Neural crest cell (in vitro differentiated cells): ENCODE measurements around the gene DENND1A. TPM values are rescaled to one million over a fixed set of nuclear protein-coding genes. Genes with fewer than 3 reads are reported as not detected.
A peak's percentile ranks its signal among the peaks of the same experiment; 100 is the strongest.

ENCODE experiments used
- DNase-seq: peaks from one replicate; pipeline ENCODE4 v3.0.0; 2021; ENCODE audit warnings: low read depth, mixed read lengths, low spot score
- H3K27ac Mint-ChIP-seq: one replicate; pipeline ENCODE4 v1.8.0; 2021; ENCODE audit warnings: mild to moderate bottlenecking, mixed read lengths; ENCODE audit not compliant: unreplicated experiment
- H3K27me3 Mint-ChIP-seq: 2 replicates; pipeline ENCODE4 v1.8.0; 2021; ENCODE audit warnings: low read depth, mild to moderate bottlenecking, mixed read lengths
- H3K36me3 Mint-ChIP-seq: 2 replicates; pipeline ENCODE4 v1.8.0; 2021; ENCODE audit warnings: low read depth, mild to moderate bottlenecking, mixed read lengths
- H3K4me1 Mint-ChIP-seq: 2 replicates; pipeline ENCODE4 v1.8.0; 2021; ENCODE audit warnings: mixed read lengths
- H3K4me3 Mint-ChIP-seq: one replicate; pipeline ENCODE4 v1.8.0; 2021; ENCODE audit warnings: mild to moderate bottlenecking, mixed read lengths
- H3K9me3 Mint-ChIP-seq: 2 replicates; pipeline ENCODE4 v1.8.0; 2021; ENCODE audit warnings: mixed read lengths
- CTCF ChIP-seq: fragments of 200-600 bp; sonication (generic); conservative IDR thresholded peaks from 2 replicates; pipeline ENCODE4 v1.5.0; 2021; ENCODE audit warnings: antibody characterized with exemption, mild to moderate bottlenecking
- total RNA-seq: library from RNA; stranded (reverse); gene quantifications from 2 replicates; pipeline ENCODE4 v1.2.1, GENCODE V29; 2021

Gene DENND1A
- total RNA-seq, 1 donor from 2014 or later, result 17.8 TPM

DNA sequence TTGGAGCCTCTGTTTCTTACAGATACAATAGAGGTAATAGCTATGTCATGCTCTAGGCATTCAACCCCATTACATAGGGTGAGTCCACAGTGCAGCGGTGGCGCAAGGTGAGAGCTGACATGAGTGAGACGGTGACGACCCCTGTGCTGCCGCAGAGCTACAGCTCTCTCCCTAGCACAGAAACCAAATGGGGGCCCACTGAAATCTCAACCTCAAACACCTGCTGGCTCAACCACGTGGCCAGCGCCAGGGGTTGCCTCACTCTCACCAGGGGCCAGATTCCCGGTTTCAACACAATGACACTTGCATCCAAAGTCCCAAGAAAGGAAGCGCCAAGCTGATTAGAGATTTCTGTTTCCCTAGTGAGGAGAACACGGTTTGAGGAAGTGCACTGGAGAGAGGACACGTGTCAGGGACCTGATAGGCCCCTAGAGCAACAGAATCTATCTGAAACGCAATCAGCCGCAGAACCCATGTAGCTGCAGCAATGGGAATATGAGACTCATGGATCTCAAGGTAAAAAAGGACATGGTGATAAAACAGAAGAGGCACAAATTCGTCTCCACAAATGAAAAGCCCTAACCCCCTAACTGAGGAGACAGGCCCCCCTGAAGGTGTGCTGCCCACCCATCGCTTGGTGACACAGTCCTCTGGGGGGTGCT, 459.7 kb downstream of the DENND1A start:
- Mint-ChIP-seq H3K27me3 (no peaks in the 10 kb centered on the region), H3K4me3 (no peak overlapping the region), H3K36me3 (no peaks in the 10 kb centered on the region), H3K4me1 (peaks cover 15% of the 10 kb centered on the region), H3K27ac (peak overlapping the region; percentile 3), H3K9me3 (no peaks in the 10 kb centered on the region)
- no peak for DNase-seq
- no peak for TF ChIP-seq CTCF

- Mint-ChIP-seq H3K9me3 (no peaks in the 10 kb centered on the region), H3K36me3 (no peaks in the 10 kb centered on the region), H3K4me3 (no peak overlapping the region), H3K27ac (no peak overlapping the region), H3K27me3 (no peaks in the 10 kb centered on the region), H3K4me1 (peaks cover 16% of the 10 kb centered on the region)
- no peak for TF ChIP-seq CTCF
- DNase-seq, result no peak
These were observed 460.6 kb downstream of the DENND1A start for GRCh38 chr9:123469282-123469681.

DNA sequence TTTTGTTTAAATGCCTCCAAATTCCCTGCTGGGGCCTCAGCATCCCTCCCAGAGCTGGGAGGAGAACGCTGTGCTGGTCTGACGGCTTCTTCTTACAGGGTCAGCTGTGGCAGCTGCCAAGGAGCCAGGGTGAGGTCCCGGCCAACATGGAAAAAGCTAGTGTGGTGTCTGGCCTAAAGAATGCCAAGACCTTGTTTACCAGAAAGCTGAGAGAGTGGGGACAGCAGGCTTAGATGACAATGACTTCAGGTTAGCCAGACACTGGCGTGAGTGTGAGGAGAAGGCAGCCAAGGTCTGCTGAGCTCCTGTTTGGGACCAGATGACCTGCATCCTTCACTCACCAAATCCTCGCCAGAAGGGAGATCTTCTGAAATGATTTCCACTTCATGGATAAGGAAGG, 461.4 kb downstream of the DENND1A start:
- Mint-ChIP-seq H3K4me3 (no peak overlapping the region), H3K36me3 (no peaks in the 10 kb centered on the region), H3K27ac (no peak overlapping the region), H3K9me3 (no peaks in the 10 kb centered on the region), H3K4me1 (peaks cover 18% of the 10 kb centered on the region), H3K27me3 (no peaks in the 10 kb centered on the region)
- TF ChIP-seq CTCF, result no peak
- DNase-seq, result no peak

DNA sequence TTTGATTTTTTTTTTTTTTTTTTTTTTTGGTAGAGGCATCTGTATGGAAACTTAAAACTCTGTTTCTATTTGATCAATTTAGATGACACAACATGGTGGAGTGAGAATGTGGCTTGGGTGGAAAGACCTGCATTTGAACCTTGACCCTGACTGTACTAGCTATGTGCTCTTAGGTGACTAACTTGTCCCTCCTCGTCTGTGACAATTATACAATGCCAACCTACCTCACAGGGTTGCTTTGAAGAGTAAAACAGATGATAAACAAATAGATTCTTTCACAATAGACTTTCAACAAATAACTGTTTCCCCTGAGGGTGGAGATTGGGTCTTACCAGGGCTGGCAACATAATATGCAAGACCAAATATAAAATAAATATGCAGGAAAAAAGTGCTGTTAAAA, 464.6 kb downstream of the DENND1A start:
- no peaks in the 10 kb centered on the region for H3K27me3 Mint-ChIP-seq
- no peak for TF ChIP-seq CTCF
- no peaks in the 10 kb centered on the region for H3K36me3 Mint-ChIP-seq
- no peak overlapping the region for H3K4me3 Mint-ChIP-seq
- no peaks in the 10 kb centered on the region for H3K9me3 Mint-ChIP-seq
- DNase-seq, result no peak
- no peak overlapping the region for H3K27ac Mint-ChIP-seq
- H3K4me1 Mint-ChIP-seq, result peaks cover 11% of the 10 kb centered on the region

- Mint-ChIP-seq H3K4me3 (no peak overlapping the region), H3K27me3 (no peaks in the 10 kb centered on the region), H3K27ac (no peak overlapping the region), H3K9me3 (no peaks in the 10 kb centered on the region), H3K36me3 (no peaks in the 10 kb centered on the region), H3K4me1 (peaks cover 27% of the 10 kb centered on the region)
- no peak for DNase-seq
- no peak for TF ChIP-seq CTCF
These were observed 469.8 kb downstream of the DENND1A start for GRCh38 chr9:123460091-123460490.
